Lower leg skin (tissue), 4 donors: ENCODE data around the gene CAPN15. TPM values are rescaled to one million over a fixed set of nuclear protein-coding genes. Genes with fewer than 3 reads are reported as not detected.

Source experiments
- DNase-seq, 2 donors: peaks; one replicate each; pipeline ENCODE4 v3.0.0-alpha.2; 2019; ENCODE audit warnings: low spot score in 2 of 2
- H3K4me3 ChIP-seq: fragments of 200-600 bp; sonication (generic); 2 replicates; pipeline ENCODE4 v1.5.1; 2017; ENCODE audit warnings: mild to moderate bottlenecking, low read depth; ENCODE audit not compliant: poor library complexity, severe bottlenecking
- POLR2A ChIP-seq, 2 donors: fragments of 450-650 bp; IDR thresholded peaks; one replicate each; pipeline ENCODE4 v1.6.1; 2016 to 2017; ENCODE audit warnings: antibody characterized with exemption in 2 of 2, mild to moderate bottlenecking in 1 of 2, moderate library complexity in 1 of 2
- WGBS, 2 donors: methylation state at CpG; one replicate each; pipeline ENCODE4 v1.1.5; 2018; 5-methylcytosine and 5-hydroxymethylcytosine counted together
- intact Hi-C: fragments of 100-400 bp; cut with DNase I; formaldehyde crosslinking; loops from one replicate; pipeline ENCODE4 v1.15.0; 2023; ENCODE audit warnings: low total_unique reads
- total RNA-seq, 4 donors: library from RNA; depleted of rRNA; stranded (reverse); fragments of >200 nt; gene quantifications; one replicate each; pipeline ENCODE4 v1.1.0, GENCODE V29; 2016
- TF ChIP-seq, protein P1 (sequence below), 3 donors: fragments of 450-650 bp; IDR thresholded peaks; one replicate each; pipeline ENCODE4 v1.5.1; 2016; ENCODE audit warnings: antibody characterized with exemption in 3 of 3, mild to moderate bottlenecking in 3 of 3, moderate library complexity in 2 of 3

CAPN15 gene
- total RNA-seq, 4 donors from 2014 or later = 80.8 to 95.5 (median 84.6) TPM

DNA sequence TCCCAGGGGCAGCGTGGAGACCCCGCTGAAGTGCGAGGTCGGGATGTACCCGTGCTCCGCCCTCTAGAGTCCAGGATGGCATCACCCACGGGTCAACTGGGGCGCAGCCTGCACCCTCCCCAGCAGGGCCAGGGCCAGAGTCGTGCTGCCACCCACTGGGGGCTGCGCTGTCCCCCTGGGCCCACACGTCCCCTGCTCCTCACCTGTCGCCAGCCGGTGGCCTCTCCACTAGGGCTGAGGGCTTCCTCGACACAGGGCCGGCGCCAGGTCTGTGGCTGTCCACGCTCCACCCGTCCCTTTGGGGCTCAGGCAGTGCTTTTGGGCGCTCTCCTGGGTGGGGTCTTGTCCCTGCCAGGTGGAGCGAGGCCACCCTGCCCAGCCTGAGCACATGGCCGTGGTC lies 21.1 kb downstream of the CAPN15 start:
- DNase-seq = no peak
- TF ChIP-seq, protein P1, sequence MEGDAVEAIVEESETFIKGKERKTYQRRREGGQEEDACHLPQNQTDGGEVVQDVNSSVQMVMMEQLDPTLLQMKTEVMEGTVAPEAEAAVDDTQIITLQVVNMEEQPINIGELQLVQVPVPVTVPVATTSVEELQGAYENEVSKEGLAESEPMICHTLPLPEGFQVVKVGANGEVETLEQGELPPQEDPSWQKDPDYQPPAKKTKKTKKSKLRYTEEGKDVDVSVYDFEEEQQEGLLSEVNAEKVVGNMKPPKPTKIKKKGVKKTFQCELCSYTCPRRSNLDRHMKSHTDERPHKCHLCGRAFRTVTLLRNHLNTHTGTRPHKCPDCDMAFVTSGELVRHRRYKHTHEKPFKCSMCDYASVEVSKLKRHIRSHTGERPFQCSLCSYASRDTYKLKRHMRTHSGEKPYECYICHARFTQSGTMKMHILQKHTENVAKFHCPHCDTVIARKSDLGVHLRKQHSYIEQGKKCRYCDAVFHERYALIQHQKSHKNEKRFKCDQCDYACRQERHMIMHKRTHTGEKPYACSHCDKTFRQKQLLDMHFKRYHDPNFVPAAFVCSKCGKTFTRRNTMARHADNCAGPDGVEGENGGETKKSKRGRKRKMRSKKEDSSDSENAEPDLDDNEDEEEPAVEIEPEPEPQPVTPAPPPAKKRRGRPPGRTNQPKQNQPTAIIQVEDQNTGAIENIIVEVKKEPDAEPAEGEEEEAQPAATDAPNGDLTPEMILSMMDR (IDR thresholded peaks at IDR 0.05) = no peak
- TF ChIP-seq POLR2A (IDR thresholded peaks at IDR 0.05) = no peak
- 95 to 97% methylated on average over 19 of the region's 21 CpGs for WGBS, 2 donors
- H3K4me3 ChIP-seq = no peak overlapping the region
- intact Hi-C loops = loop anchor here (10.0 kb wide), 1 partner anchor 116 kb away; the partner anchor contains the start of gene RHOT2

DNA sequence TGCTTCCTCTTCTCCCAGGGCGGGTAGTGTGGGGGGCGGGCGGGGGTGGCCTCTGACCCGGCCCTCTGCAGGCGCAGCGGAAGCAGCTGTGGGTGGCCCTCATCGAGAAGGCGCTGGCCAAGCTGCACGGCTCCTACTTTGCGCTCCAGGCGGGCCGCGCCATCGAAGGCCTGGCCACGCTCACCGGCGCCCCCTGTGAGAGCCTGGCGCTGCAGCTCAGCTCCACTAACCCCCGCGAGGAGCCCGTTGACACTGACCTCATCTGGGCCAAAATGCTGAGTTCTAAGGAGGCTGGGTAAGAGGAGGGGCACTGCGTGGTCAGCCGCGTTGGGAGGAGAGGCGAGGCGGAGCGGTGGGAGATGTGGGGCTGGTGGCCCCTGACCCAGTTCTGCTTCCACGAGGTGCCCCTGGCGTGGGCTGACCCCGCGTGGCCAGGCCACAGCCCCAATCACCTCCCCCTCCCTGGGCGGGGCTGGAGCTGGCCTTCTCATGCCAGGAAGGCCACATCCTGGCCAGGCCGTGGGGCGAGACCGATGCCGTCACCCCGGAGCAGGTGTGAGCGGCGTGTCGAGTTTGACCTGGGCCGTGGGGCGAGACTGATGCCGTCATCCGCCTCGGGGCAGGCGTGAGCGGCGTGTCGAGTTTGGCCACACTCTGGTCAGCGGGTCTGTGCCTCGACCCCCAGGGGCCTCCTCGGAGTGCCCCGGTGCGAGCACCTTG lies 22.2 kb downstream of the CAPN15 start:
- intact Hi-C loops = loop anchor here (10.0 kb wide), 1 partner anchor 115 kb away; the partner anchor contains the start of gene RHOT2
- WGBS, 2 donors = 93 to 95% methylated on average over 46 to 51 of the region's 54 CpGs
- no peak for DNase-seq
- no peak overlapping the region for H3K4me3 ChIP-seq
- no peak for TF ChIP-seq POLR2A (IDR thresholded peaks at IDR 0.05)
- TF ChIP-seq, protein P1 (IDR thresholded peaks at IDR 0.05) = no peak

DNA sequence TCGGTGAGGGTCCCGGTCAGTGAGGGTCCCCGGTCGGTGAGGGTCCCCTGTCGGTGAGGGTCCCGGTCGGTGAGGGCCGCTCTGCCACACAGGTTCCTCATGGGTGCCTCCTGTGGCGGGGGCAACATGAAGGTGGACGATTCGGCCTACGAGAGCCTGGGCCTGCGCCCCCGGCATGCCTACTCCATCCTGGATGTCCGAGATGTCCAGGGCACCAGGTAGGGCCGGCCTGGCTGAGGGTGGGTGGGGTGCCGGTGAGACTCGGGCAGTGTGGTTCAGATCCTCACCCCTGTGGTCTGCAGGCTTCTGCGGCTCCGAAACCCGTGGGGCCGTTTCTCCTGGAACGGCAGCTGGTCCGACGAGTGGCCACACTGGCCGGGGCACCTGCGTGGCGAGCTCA lies 23.7 kb downstream of the CAPN15 start:
- no peak for DNase-seq
- no peak overlapping the region for H3K4me3 ChIP-seq
- 97 to 98% methylated on average over 24 to 28 of the region's 28 CpGs for WGBS, 2 donors
- TF ChIP-seq, protein P1 (IDR thresholded peaks at IDR 0.05) = no peak
- TF ChIP-seq POLR2A (IDR thresholded peaks at IDR 0.05) = no peak
- intact Hi-C loops = no loop called here

DNA sequence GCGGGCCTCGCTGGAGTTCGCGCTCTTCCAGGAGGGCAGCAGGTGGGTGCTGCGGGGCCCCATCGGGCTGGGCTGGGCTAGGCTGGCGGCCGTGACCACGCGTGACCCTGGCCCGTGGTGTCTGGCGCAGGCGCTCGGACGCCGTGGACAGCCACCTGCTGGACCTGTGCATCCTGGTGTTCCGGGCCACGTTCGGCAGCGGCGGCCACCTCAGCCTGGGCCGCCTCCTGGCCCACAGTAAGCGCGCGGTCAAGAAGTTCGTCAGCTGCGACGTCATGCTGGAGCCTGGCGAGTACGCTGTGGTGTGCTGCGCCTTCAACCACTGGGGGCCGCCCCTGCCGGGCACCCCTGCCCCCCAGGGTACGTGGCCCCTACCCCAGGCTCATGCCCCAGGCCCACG lies 24.7 kb downstream of the CAPN15 start:
- H3K4me3 ChIP-seq = no peak overlapping the region
- no peak for TF ChIP-seq POLR2A (IDR thresholded peaks at IDR 0.05)
- TF ChIP-seq, protein P1 (IDR thresholded peaks at IDR 0.05) = no peak
- WGBS, 2 donors = 94 to 97% methylated on average over 21 to 35 of the region's 35 CpGs
- no peak for DNase-seq
- intact Hi-C loops = no loop called here

DNA sequence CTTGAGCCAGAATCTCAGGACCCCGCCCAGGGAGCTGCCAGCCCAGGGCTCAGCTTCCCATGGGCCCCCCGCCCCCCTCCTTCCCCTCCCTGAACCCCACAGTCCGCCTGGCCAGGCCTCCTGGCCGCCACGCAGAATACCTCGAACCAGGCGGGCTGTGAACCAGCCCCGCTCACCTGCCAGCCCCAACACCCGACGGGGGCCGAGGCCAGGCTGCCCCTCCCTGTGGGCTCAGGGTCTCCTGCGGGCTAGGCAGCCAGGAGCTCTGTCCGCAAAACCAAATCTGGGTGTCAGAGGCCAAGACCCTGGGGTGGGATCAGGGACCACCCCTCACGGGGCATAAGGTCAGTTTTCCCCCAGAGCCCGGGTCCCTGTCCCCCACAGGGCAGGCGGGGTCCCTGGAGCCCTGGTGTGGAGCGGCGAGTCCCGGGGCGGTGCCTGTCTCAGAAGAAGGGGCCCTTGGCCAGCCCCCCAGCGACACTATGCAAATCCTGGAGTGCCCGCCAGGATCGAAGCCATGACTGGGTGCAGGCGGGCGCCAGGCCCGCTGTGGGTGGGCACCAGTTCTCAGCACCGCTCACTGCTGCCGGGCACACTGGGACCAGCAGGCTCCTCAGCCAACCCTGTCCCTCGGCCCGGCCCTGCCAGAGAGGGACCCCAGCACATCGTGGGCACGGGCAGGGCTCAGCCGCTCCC lies 26.2 kb downstream of the CAPN15 start:
- WGBS, 2 donors = 91 to 96% methylated on average over 13 to 19 of the region's 33 CpGs

More for the DNA sequence above, 26.2 kb downstream of the CAPN15 start:
- TF ChIP-seq, protein P1 (IDR thresholded peaks at IDR 0.05) = no peak
- no peak for TF ChIP-seq POLR2A (IDR thresholded peaks at IDR 0.05)
- intact Hi-C loops = no loop called here
- no peak for DNase-seq
- H3K4me3 ChIP-seq = no peak overlapping the region
